Measurements from ENCODE around the gene C1orf105.
A peak's percentile ranks its signal among the peaks of the same experiment; 100 is the strongest.
"Not testable (repeated sequence)": the region's sequence is repeated elsewhere in the genome, so short reads cannot be mapped to it uniquely, and the experiment has no call there.

The C1orf105 gene, protein sequence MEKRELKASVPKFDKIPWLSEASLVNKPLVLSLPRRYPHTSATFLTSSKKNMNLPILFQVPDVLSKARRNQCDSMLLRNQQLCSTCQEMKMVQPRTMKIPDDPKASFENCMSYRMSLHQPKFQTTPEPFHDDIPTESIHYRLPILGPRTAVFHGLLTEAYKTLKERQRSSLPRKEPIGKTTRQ

DNA sequence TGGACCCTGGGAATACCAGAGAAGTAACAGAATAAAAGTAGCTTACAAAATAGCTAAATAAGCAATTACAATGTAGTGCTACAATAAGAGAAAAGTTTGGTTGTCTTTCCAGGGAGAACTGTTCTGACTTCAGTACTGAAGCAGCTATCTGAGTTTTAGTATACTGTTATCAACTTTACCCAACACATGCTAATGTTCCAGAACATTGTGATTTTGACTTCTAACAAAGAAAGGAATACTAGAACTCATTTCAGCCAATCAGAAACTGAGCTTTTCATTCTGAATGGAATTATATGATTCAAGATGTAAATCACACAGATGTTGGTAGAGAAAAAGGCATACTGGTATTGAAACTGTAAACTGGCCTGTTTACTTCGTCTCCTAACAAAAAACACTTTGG is at the start of gene C1orf105:
Gene C1orf105, plus strand, starts transcription at position 301 of the 400 bp plus-strand sequence. CDS start 201 bp downstream, outside the sequence.
- no peak for DNase-seq (ENCODE audit: low read depth in 2 of 2)

DNA sequence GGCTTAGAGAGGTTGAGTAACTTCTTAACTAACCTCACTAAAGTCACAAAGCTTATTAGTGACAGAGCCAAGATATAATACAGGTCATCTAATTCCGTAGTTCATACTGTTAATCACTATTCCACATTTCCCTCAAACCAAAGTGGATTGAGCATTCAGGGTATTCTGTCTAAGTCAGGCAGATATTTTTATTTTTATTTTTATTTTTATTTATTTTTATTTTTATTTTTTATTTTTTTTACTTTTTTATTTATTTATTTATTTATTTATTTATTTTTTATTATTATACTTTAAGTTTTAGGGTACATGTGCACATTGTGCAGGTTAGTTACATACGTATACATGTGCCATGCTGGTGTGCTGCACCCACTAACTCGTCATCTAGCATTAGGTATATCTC is 48.8 kb upstream of the C1orf105 start:
- not testable (repeated sequence) for DNase-seq (ENCODE audit: low read depth in 2 of 2)

DNA sequence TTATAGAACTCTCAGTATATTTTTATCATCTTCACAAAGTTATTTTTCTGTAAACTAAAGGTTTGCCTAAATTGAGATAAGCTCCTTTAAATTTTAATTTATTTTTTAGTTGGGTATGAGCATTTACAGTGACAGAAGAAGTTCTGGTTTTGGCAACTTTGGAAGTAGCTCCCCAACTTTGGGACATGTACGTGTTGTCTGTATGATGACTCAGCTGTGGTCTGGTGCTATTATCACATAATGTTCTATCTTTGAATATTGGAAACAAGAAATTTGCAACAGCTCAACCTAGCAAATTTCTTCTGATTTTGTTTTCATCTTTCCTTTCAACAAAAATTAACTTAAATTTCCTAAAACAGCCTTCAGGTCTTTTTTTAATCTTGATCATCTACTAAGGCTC is 46.6 kb upstream of the C1orf105 start:
- DNase-seq (ENCODE audit: low read depth in 2 of 2): no peak

DNA sequence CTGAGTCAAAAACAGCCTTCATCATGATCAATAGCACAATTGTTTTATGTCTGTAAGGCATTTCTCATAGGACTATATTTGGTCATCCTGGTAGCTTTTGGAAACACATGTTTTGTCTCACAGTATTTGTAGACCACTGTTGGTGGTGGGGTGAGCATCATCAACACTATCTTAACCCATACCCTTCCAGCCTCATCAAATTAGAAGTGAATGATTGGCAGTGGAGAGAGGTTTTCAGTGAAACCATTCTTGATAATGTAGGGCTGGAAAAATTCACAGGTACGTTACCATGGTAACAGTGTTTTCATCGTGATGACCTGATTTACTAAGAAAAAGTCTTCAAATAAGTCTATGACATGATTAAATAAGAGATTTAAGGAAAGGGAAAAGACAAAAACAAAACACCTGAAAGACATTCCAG is 45.3 kb upstream of the C1orf105 start:
- DNase-seq (ENCODE audit: low read depth in 2 of 2): no peak

DNA sequence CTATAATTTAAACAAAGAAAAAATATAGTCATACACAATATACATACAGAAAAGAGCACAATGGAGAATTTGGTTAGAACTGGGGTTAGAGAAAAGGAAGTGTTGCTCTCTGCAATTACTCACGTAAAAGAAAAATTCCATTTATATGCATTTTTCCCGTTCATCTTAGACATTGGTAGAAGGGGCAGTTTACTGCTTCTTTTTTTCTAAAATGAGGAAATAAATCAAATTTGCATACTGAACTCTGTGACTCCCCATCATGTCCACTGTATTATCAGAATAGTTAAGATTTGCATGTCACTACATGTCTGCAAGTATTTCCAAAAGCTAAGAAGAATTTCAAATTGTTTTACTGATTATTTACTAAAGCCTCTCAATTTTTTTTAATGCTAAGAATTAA is 44.1 kb upstream of the C1orf105 start:
- DNase-seq (ENCODE audit: low read depth in 2 of 2): no peak

DNA sequence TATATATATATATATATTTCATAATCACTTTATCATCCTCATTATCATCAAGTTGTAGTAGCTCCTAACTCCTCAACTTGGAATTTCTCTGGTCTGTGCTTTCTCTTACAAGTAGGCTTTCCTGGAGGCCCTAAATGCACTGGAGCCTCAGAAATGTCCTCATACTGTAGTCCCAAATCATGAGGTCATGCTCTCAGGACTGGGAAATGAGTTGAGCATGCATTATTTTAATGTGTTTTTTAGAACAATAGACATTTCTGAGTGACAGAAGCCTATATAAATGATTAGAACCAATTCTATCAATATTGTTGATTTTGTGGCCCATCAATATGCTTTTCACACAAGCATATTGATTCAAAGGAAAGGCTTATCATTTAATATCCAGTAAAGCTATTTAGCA is 42.9 kb upstream of the C1orf105 start:
- DNase-seq (ENCODE audit: low read depth in 2 of 2): no peak

DNA sequence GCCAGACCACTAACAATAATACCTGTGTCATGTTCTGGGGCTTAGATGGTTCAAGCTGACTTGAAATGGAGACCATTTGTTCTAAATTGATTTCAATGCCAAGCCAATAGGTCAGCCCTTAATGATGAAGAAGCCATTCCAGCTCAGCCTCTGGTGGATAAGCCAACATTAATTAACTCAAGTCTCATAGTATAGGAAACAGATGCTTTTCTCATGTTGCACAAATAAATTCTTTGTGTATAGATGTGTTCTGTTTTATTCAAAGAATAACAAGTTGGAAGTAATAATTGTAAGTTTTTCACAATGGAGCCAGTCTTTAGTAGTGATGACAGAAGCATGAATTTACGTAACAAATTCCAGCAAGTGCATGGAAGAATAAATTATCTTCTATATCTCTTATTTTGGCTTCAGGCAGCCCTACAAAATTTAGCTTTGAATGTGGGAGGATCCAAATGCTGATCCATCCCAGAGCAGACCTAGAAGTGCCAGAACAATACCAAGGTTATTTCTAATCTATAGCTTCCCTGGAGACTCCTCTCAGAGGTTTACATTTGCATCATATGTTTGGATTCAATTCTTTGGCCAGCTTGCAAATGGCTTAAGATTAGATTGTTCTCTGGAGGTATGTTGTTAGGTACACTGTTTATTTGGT is 42.2 kb upstream of the C1orf105 start:
- DNase-seq (ENCODE audit: low read depth in 2 of 2): no peak

DNA sequence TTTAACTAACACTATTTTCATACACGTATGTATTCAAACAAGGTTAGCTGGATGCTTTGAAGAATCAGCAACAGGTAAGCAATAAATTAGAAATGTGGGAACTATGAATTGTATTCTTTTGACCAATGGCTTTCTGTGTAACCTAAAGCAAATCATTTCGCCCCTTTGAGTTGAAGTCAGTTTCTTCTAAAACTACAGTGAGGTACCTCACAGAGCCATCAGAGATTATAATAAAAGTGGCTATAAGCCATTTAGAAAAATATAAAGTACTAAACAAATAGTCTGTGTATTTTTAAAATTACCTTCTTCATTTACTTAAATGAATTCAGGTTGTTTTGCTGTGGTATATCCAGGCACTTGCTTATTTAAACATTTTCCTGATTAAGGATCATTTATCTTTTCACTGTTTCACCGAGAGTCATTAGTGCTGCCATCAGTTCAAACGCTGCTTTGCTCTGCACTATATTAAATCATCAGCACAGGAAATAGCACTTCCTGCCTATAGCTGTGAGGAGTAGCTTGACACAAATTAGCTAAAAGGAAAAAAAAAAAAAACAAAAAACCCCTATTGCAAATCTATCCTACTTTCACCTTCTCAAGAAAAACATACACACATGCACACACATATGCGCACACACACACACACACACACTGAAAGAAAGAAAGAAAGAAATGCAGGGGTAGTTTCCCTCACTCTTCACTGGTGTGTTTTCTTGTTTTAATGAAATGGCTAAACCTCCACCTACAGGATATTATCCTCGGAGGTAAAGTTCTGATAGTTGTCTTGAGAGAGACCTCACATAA is 39.8 kb upstream of the C1orf105 start:
- no peak for DNase-seq (ENCODE audit: low read depth in 2 of 2)

DNA sequence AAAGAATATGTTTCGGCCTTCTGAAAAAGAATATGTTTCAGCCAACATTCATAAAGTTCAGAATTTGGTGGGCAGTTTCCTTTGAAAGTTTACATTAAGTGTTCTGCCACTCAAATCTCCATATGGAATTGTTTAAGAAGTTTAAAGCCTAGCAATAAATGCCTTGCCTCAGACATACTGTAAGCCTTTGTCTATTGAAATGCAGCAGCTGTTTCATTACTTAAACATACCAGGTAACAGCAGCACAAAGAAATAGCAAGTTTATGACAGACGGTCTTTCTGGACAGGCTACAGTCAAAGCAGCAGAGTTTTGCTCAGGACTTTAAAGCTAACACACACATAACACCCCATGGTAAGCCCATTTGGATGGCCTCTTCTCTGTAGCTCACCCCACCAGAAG is 38.5 kb upstream of the C1orf105 start:
- DNase-seq (ENCODE audit: low read depth in 2 of 2): no peak

DNA sequence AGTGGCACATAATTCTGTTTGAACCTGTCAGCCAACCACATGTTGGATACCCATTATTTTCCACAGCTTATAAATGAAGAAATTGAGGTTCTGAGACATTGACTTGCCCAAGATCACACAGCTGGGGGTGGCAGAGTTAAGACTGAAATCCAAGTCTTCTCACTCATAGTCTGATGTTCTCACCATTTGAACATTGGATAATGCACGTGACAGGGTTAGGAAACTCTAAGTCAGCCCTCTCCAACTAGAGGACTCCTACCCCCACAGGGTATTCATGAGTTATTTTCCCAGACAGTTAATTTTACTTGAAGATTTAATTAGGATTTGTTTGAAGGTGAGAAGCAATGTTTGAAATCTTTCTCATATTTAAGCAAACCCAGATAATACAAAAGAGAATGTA is 38.1 kb upstream of the C1orf105 start:
- DNase-seq (ENCODE audit: low read depth in 2 of 2): no peak

DNA sequence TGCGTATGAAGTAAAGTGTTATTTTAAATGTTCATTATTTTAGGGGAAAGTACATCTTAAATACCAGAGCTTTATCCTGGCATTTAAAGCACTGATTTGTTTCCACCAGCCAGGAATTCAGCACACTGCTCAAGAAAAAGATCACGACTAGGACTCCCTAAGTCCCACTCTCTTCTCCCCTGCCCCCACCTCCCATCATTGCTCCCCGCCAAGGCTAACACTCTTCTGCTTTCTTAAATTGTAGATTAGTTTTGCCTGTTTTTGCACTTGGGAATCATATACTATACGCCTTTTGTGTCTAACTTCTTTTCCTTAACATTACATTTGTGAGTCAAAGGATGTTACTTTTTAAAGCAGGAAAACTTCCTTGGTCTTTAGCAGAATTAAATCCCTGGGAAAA is 37.5 kb upstream of the C1orf105 start:
- no peak for DNase-seq (ENCODE audit: low read depth in 2 of 2)

DNA sequence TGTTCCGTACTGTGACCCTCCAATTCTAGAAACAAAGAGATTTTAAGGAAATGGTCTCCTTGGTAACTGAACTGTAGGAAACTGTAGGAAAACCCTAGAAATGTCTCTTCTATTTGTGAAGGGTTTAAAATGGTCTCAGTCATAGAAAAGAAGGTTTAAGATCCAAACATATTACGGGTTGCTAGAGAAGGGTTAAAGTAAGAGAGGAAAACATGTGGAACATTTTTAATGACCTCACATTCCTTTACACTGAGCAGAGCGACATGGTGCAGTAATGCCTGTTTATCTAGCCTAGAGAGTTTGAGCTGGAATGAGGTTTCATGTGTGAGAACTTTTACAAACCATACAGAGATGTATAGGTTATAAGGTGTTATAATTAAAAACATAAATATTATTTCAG is 36.9 kb upstream of the C1orf105 start:
- DNase-seq (ENCODE audit: low read depth in 2 of 2): no peak

DNA sequence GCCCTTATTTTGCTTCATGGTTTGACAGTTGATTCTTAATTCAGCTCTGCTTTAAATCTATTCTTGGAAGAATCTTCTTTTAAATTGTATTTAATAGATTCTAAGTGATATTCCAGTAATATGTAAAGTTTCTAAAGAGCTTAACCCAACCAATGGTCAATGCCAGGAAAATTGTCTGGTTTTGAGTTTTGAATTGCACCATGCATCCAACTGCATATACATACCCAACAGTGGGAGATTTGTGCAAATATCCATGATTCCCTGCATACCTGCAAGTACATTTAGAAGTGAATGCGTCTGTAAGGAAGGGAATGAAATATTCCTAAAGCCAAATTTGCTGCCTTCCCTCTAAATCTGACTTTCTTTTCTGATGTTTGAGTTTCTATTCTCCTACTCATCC is 35.8 kb upstream of the C1orf105 start:
- DNase-seq (ENCODE audit: low read depth in 2 of 2): no peak

DNA sequence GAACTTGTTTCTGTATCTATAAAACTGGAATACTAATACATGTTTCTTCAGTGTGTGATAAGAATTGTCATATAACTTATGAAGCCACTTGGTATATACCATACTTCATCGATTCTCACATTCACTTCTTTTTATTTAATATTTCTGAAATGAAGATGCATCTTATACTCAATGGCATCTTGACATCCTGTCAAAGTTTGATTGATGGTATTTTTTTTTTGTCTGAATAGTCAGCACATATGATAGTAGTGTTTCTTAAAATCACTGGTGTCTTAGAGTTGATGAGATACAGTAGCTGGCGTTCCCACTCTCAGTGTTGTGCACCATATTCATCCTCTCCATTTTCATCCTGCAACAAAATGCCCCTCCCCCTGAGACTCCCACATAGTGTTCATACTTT is 34.4 kb upstream of the C1orf105 start:
- DNase-seq (ENCODE audit: low read depth in 2 of 2): no peak

DNA sequence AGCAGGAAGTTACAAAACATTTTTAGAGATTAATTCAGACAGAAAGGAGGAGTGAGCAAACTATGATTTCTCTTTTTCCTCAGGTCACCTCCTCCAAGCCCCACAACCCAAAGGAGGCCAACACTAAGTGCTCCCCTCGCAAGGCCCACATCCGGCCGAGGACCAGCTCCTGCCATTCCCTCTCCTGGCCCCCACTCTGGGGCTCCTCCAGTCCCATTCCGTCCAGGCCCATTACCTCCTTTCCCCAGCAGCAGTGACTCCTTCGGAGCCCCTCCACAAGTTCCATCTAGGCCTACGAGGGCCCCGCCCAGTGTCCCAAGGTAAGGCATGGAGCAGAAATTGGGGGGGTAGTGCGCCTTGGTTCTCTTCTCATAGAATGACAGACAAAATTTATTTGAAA is 32.0 kb upstream of the C1orf105 start:
- DNase-seq (ENCODE audit: low read depth in 2 of 2): no peak

DNA sequence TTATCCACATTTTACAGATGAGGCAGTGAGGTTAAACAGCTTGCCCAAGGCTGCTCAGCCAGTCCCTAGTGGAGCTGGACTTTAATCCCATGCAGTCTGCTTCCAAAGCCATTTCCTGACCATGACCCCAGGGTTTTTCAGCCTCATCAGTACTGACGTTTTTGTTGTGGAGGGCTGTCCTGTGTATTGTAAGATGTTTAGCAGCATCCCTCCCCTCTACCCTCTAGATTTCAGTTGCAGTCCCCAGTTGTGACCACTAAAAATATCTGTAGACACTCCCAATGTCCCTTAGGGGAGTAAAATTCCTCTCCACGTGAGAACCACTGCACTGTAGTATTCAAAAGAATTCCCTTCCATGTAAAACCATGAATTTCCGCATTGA is 30.2 kb upstream of the C1orf105 start:
- DNase-seq (ENCODE audit: low read depth in 2 of 2): no peak

DNA sequence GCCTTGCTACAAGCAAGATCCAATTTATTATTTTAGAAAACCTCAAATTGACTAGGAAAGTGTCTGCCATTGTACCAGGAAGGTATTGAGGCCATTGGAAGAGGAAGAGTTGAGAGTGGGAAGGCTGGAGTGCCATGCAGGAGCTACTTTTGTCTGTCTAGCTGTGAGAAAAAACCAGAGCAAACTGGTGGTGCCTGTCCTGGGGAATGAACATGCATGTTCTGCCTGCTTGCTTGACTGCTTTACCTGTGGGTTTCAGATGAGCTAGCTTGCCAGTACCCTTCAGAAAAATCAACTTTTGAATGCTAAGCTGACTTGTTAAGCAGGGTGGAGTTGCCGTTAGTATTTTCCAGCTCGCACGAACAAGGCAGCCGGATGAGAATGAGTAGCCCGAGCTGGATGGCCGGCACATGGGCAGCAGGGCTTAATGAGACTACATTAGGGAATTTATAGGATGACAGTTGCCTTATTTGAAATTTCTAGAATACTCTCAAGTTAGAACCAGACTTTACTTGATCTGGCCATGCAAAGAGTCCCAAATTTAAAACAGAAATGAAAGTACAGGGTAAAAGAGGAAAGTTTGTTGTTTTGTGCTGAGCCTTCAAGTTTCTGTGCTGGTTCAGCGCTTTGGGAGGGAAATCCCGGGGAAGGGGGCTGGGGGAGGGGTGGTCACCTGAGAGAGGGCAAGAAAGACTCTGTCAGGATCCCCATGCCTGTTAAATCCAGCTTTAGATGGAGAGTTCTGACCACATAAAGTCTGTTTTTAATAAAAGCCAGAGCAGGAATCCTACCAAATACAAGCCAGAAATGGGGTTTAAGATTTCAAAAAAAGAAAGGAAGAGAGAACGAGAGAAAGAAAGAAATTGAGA is 29.6 kb upstream of the C1orf105 start:
- DNase-seq (ENCODE audit: low read depth in 2 of 2): no peak

DNA sequence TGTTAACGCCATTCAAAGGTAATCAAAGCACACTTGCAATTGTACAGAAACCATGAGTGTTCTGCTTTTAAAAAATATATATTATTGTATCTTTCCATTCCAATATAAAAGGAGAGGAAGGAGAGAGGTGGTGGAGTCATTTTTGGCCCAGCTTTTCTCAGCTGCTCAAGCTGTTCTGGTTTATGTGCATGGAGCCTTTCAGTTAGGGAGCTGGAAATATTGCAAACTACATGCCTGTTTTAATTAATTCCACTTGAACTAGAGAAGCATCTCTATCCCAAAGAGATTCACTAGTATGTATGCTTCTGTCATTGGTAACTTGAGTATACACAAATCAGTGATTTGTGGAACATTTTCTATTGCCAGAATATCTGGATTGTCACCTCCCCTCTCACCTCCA is 28.5 kb upstream of the C1orf105 start:
- DNase-seq (ENCODE audit: low read depth in 2 of 2): no peak

DNA sequence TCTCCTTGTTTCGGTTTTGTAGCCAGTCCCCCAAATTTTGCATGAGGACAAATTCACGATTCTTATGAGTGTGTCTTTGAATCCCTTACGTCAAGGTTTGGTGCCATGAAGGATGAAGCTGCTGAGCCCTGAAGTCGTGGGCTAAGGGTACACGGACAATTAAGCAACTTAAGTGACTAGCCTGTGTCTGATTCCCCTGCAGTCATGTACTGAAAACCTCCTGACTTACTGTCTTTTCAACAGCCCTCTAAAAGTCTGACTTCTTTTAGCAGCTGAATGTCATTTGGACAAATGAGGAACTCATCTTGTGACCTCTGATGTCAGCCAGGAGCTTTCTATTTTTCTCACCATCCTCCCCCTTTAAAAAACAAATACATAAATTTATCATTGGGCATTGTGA is 27.1 kb upstream of the C1orf105 start:
- DNase-seq (ENCODE audit: low read depth in 2 of 2): no peak

DNA sequence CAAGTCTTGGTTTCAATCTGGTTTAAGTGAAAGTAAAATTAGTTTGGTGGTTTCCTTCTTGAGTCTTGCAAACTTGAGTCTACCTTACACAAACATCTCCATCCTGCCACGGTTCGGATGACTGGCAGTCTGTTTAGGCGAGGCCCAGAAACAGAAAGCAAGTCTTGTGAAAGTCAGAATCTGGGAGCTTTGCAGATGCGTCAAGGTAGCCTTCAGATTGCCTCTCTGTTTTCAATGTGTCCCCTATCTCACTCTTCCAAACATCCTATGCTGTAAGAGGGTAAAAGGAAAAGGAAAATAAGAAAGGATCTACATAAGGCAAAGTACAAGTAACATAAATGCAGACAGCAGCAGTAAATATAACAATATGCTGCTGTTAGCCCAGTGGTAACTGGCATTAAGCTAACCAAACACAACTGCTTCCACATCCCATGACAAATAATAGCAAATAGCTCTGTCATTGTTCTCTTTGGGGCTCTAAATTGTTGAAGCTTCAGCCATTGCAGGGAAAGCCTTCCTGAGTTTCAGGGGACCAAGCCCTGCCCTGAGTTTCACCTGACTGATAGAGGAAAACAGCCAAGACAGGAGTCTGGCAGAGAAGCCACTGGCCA is 26.2 kb upstream of the C1orf105 start:
- peak; percentile 26 to 58 for DNase-seq (ENCODE audit: low read depth in 2 of 2)

DNA sequence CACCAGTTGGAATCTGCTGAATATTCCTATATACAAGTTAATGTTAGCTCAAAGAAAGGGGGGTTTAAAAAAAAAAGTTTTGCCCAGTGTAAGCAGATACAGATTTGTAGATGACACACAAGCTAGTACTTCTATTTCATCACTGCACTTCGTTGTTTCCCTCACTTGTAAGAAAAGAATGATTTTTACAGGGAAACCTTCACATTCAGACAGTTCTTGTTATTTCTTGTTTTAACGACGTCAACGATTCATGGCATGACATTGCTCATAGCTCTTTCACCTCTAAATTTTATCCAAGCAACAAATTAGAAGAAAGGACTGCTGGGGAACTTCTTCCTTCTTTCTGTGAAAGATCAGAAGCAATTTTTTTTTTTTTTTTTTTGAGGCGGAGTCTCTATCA is 25.7 kb upstream of the C1orf105 start:
- DNase-seq (ENCODE audit: low read depth in 2 of 2): no peak

DNA sequence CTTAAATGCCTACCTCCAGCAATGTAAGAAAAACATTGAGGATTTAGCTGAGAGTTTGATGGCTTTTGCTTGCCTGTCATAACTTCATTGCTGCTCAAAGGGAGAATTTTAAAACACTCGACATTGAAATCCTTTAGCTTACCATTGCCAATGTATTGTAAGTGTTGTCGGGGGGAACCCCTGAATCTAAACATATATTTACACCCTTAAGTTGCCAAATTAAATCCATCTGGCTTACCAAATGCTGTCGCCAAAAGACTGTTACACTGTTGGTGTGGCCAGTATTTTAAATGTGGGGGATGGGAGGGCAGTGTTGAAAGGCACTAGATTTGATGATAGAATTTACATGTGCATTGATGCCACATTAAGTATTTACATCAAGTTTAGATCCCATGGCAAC is 24.9 kb upstream of the C1orf105 start:
- DNase-seq (ENCODE audit: low read depth in 2 of 2): no peak

Data from stimulated activated CD8-positive, alpha-beta memory T cell treated with anti-CD3 and anti-CD28 coated beads, Interleukin-15, amount 100 ng/mL, for 4 hours (primary cell).